Fibroblast of skin of right biceps (primary cell): Measurements from ENCODE around the gene KAT2A.

Source experiments
- DNase-seq: peaks from one replicate; pipeline ENCODE4 v3.0.0-alpha.2; 2013

KAT2A gene

GRCh38 chr17:42112552-42113176 is 8.5 kb downstream of the KAT2A start, which contains the start of gene DHX58:
DHX58 (minus strand) TSS chr17:42112714; CDS start chr17:42111892, 822 bp downstream.
- DNase-seq, result peak; percentile 79

DNA sequence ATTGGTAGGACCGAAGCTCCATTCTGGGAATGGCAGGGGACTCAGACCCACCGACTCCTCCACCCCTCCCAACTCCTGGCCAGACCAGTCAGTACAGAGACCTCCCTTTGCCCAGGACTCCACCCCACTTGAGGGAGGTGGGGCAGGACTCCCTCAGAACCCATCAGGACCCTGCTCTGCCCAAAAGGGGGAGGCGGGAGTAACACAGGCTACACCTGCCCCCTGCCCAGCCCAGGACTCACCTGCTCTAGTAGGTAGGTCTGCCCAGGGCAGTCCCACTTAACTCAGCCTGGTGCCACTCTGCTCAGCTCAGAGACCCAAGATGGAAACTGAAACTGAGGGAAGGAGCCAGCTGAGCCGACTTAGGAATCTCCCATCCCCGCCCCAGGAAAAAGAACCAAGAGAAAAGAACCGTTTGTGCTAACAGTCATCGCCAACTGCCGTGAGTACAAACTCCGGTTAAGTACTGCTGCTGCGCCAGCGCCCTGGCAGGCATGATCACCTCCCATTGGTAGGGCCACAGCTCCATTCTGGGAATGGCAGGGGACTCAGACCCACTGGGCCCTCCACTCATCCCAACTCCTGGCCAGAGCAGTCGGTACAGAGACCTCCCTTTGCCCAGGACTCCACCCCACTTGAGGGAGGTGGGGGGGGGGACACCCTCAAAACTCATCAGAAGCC is 9.2 kb downstream of the KAT2A start:
- DNase-seq, result peak; percentile 22

DNA sequence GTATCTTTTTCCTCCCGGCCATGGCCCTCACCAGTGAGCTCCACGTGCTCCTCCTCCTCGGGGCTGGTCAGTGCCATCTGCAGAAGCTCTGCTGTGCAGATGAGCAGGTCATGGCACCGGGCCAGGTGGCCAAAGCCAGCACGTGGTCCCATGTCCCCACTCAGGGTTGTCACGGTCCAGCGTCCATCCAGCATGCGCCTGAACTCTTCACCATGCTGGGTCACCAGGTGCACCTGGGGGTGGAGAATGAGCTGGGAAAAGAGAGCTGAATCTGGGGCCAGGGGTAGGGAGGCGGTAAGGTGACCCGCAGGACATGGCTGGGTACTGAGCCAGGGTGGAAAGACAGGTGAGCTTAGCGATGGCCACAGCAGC is 9.9 kb downstream of the KAT2A start:
- DNase-seq, result no peak

DNA sequence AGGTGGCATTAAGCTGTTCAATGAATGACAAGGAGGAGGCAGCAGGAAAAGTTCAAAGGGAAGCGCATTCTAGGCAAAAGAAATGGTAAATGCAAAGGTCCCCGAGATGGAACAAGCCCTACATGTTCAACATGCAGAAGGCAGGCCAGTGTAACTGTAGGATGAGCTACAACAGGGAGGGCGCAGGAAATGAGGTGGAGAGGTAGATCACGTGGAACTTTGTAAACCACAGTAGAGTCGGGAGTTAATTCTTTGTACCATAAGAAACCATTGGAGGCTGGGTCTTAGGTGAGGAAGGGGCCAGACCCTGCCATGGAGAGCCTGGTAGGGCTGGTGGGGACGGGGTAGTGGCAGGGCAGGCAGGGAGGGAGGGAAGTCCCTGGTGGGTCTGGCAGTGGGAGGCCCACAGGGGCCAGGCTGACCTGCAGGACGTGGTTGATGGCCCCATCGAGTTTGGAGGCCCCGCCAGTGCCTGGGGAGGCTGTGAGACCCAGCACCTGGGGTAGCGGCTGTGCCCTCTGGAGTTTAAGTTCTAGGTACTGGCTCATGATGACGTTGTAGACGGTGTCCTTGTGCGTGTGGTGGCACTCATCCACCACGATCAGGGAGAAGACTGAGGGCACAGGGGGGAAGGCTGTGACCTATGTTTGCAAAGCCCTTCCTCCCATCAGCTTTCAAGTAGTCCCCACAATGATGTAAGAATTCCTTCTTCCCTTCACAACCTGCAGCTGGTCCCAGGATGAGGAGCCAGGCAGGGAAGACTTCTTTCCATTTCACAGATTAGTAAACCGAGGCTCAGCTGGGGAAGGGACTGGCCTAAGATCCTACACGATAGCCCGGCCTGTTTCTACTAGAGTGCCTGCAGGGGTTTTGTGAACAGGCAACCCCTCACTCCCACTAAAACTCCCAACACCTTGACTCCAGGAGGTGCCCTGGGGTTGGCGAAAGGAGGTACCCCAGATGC is 10.6 kb downstream of the KAT2A start:
- DNase-seq, result no peak

GRCh38 chr17:42109086-42109485 is 12.1 kb downstream of the KAT2A start:
- no peak for DNase-seq

DNA sequence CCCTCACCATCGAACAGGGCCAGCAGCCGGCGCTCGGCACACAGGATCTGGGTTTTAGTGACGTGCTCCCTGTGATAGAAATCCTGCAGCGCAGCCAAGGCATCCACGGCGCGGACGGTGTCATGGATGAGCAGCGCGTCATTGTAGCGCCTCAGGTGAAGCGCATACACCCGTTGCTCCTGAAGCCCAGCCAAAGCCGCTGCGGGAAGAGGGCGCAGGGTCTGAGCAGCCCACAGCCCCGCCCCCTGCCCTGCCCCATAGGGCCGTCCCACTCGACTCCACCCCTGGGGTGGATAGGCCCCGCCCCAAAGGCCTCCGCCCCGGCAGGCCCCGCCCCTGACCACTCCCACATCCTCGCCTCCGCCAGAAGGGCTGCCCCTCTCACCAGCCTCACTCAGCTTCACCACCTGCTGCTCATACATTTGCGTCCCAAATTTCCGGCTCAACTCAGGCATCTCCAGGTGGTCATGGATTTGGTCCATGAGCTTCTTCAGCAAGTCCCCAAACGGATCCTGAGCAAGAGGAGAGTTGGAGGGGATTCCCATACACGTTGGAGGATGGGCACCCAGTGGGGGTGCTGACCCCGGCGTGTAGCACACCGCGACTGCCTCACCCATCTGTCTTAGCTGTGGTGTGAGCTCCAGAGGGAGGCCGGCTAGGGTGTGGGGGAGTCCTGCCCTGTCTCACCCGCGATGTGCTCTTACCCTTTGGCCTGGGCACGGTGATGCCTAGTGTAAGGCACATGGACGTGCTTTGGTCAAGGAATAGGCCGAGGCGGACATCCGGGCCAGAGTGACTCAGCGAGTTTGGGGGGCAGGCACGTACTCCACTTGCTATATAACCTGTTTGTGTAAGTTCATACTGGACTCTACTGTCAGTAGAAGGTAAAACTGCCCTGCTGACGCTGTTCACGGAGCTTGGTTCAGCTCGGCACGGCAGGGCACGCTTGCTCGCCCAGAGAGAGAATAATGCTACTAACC is 13.3 kb downstream of the KAT2A start:
- peak; percentile 68 for DNase-seq

GRCh38 chr17:42107124-42107523 is 14.0 kb downstream of the KAT2A start:
- no peak for DNase-seq

GRCh38 chr17:42106009-42106408 is 15.2 kb downstream of the KAT2A start:
- no peak for DNase-seq

DNA sequence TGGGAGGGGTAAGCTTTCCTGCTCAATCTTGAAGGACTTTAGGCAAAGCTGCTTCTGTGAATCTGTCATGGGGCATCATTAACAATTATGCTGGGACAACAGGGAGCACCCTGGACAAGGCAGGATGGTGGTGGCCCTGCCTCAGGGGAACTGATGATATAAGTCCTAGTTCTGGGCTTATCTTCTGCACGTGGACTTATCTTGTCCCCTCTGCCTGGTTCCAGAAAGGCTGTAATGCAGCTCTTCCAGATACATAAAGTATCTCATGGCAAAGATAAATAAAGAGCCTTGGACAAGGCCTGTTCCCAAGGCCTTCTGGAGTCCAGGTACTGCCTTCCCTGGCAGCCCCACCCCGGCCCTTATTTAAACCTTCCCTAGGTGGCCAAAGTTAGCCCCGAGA is 16.9 kb downstream of the KAT2A start:
- no peak for DNase-seq

- no peak for DNase-seq
Observed at GRCh38 chr17:42103221-42103954, 17.8 kb downstream of the KAT2A start.

- peak; percentile 56 for DNase-seq
Observed at GRCh38 chr17:42101513-42102292, 19.5 kb downstream of the KAT2A start.

DNA sequence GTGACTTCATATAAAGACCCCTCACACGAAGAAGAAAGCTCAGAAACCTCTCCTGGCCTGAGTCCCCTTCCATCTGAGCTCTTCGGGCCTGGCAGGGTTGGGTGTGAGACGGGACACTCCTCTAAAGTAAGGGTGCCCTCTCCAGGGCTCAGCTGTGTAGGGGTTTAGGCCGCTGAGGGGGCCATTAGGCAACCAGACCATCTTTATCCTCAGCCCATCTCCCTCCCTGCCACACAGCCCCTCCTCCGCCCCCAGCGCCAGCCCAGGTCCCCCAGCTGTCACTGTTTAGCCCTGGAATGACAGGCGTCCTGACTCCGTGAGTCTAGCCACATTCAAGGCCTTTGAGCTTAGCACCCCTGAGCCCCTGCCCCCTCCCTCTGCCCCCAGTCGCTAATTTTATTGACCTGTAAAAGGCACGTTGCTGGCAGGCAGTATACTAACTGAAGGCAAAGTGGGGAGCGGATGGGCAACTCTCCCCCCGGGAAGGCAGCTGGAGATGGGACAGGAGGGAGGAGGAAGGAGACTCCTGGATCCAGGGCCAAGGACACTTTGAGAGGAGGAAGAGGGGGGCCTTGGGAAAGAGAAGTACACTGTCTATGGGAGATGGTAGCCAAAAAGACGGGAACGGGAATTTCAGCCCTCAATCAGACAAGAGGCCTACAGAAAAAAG is 22.3 kb downstream of the KAT2A start:
- no peak for DNase-seq

- DNase-seq, result no peak
Observed at GRCh38 chr17:42097691-42098631, 23.2 kb downstream of the KAT2A start, which contains the start of gene ZNF385C. ZNF385C (minus strand) TSS chr17:42098473; CDS start chr17:42063056, 35,417 bp downstream.

- DNase-seq, result no peak
Observed at GRCh38 chr17:42096360-42097111, 24.6 kb downstream of the KAT2A start.

DNA sequence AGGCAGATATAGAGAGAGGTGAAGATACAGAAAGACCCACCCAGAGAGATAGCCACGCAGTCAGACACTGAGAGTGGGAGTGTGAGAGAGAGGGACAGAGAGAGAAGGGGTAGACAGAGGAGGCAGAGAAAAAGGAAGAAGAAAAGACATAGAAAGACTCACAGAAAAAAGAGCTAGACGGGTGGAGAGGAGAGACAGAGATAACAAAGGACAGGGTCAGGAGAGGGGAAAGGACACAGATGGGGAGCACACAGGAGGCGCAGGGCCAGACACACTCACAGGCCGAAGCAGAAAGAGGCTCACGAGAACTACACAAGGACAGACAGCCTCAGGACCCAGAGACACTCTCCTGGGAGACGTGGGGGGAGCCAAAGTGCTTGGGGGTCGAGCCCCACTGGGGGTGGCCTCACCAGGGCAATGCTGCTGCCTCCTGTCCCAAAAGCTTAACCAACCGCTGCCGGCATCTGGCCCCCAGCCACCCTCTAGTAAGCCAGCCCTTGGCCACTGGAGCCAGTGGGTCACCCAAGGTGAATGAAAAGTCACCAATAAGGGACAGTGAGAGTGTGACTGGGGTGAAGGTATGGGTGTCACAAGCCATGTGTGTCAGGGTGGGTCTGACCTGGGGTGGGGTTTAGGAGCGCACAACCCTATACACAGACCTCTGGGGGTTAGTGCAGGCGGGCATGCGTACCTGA is 26.6 kb downstream of the KAT2A start:
- no peak for DNase-seq

DNA sequence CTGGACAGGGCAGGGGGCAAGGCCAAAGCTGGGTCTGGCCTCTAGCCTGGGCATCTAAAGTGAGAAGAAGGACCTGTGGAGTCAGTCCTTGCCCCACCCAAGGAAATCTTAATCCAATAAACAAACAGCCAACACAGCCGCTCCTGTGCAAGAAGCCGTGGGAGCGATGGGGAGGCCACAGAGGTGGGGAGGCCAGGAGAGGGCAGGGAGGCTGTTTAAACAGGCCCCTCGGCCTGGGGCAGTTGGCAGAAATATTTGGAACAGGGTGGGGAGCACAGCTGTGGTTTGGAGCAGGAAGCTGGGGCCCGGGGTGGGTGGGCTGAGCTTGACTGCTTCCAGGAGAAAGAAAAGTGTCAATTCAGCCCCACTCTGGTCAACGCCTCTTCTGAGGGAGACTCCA is 28.2 kb downstream of the KAT2A start:
- DNase-seq, result no peak
